ENCODE data around the gene SVIL. TPM values are rescaled to one million over a fixed set of nuclear protein-coding genes. Genes with fewer than 3 reads are reported as not detected.
"Not testable (repeated sequence)": the region's sequence is repeated elsewhere in the genome, so short reads cannot be mapped to it uniquely, and the experiment has no call there.

The SVIL gene
- total RNA-seq, 4 donors from 2014 or later: 785 to 1,099 (median 921) TPM

- Histone ChIP-seq H3K27me3 (no peaks in the 10 kb centered on the region), H3K27ac (replicated peaks in 1 of 4) (peak overlapping the region in 3 of 4 donors; percentile 38 to 49 (median 42)), H3K4me3 (no peak overlapping the region), H3K9me3 (no peaks in the 10 kb centered on the region), H3K36me3 (peaks cover 0 to 38% (median 20%) of the 10 kb centered on the region in 4 donors), H3K4me1 (peaks cover 53 to 100% (median 97%) of the 10 kb centered on the region in 4 donors)
- WGBS: 79% methylated on average over 6 of the region's 6 CpGs
- no peak for DNase-seq (ENCODE audit: extremely low spot score)
- peak; percentile 9 to 29 for TF ChIP-seq POLR2AphosphoS5 (IDR thresholded peaks at IDR 0.05)
- no peak for TF ChIP-seq POLR2A (IDR thresholded peaks at IDR 0.05; ENCODE audit: low read depth)
- intact Hi-C loops (cut with DNase I): no loop called here
Measured at GRCh38 chr10:29539412-29539811, 95.4 kb downstream of the SVIL start.

GRCh38 chr10:29537799-29538198 is 97.0 kb downstream of the SVIL start:
- H3K36me3 ChIP-seq: peaks cover 0 to 49% (median 25%) of the 10 kb centered on the region in 4 donors
- intact Hi-C loops (cut with DNase I): no loop called here
- H3K27ac ChIP-seq (replicated peaks in 1 of 4): peak overlapping the region in 3 of 4 donors; percentile 71 to 78 (median 77)
- H3K9me3 ChIP-seq: no peaks in the 10 kb centered on the region
- no peak for DNase-seq (ENCODE audit: extremely low spot score)
- WGBS: 51% methylated on average over 7 of the region's 7 CpGs
- H3K4me1 ChIP-seq: peaks cover 46 to 100% (median 95%) of the 10 kb centered on the region in 4 donors
- peak in 1 of 2 donors; percentile 3 for TF ChIP-seq POLR2AphosphoS5 (IDR thresholded peaks at IDR 0.05)
- TF ChIP-seq POLR2A (IDR thresholded peaks at IDR 0.05; ENCODE audit: low read depth): no peak
- TF ChIP-seq CTCF (IDR thresholded peaks at IDR 0.05): no peak
- H3K4me3 ChIP-seq: no peak overlapping the region
- no peaks in the 10 kb centered on the region for H3K27me3 ChIP-seq

- intact Hi-C loops (cut with DNase I); DNase-seq (ENCODE audit: extremely low spot score); H3K4me3 ChIP-seq; H3K27me3 ChIP-seq; H3K9me3 ChIP-seq: not testable (repeated sequence)
- peak overlapping the region; percentile 71 to 78 (median 77) for H3K27ac ChIP-seq (replicated peaks in 1 of 4)
- 50% methylated on average over 8 of the region's 8 CpGs for WGBS
- H3K4me1 ChIP-seq: peaks cover 40 to 96% (median 91%) of the 10 kb centered on the region in 4 donors
- H3K36me3 ChIP-seq: peaks cover 6 to 56% (median 36%) of the 10 kb centered on the region in 4 donors
Measured at GRCh38 chr10:29536691-29537090, 98.1 kb downstream of the SVIL start.

GRCh38 chr10:29535778-29536453 is 98.9 kb downstream of the SVIL start:
- TF ChIP-seq CTCF (IDR thresholded peaks at IDR 0.05) (no peak), EP300 (IDR thresholded peaks at IDR 0.05) (no peak), POLR2AphosphoS5 (IDR thresholded peaks at IDR 0.05) (no peak), POLR2A (IDR thresholded peaks at IDR 0.05; ENCODE audit: low read depth) (no peak)
- DNase-seq (ENCODE audit: extremely low spot score): no peak
- 75% methylated on average over 7 of the region's 7 CpGs for WGBS
- H3K27me3 ChIP-seq: no peaks in the 10 kb centered on the region
- peaks cover 6 to 60% (median 40%) of the 10 kb centered on the region in 4 donors for H3K36me3 ChIP-seq
- H3K9me3 ChIP-seq: no peaks in the 10 kb centered on the region
- intact Hi-C loops (cut with DNase I): no loop called here
- peak overlapping the region; percentile 71 to 78 (median 77) for H3K27ac ChIP-seq (replicated peaks in 1 of 4)
- peaks cover 40 to 89% (median 88%) of the 10 kb centered on the region in 4 donors for H3K4me1 ChIP-seq
- peak overlapping the region in 3 of 4 donors; percentile 5 to 22 (median 22) for H3K4me3 ChIP-seq

- 35% methylated on average over 11 of the region's 11 CpGs for WGBS
- intact Hi-C loops (cut with DNase I): no loop called here
- H3K9me3 ChIP-seq: no peaks in the 10 kb centered on the region
- TF ChIP-seq CTCF (IDR thresholded peaks at IDR 0.05) (peak; percentile 36 to 63 (median 49)), POLR2A (IDR thresholded peaks at IDR 0.05; ENCODE audit: low read depth) (no peak), POLR2AphosphoS5 (IDR thresholded peaks at IDR 0.05) (peak in 1 of 2 donors; percentile 29), EP300 (IDR thresholded peaks at IDR 0.05) (no peak)
- H3K36me3 ChIP-seq: peaks cover 10 to 61% (median 42%) of the 10 kb centered on the region in 4 donors
- peak overlapping the region; percentile 71 to 78 (median 77) for H3K27ac ChIP-seq (replicated peaks in 1 of 4)
- H3K4me3 ChIP-seq: peak overlapping the region in 3 of 4 donors; percentile 5 to 22 (median 22)
- peaks cover 40 to 83% (median 82%) of the 10 kb centered on the region in 4 donors for H3K4me1 ChIP-seq
- no peaks in the 10 kb centered on the region for H3K27me3 ChIP-seq
- DNase-seq (ENCODE audit: extremely low spot score): no peak
Measured at GRCh38 chr10:29535012-29535777, 99.6 kb downstream of the SVIL start.

Data from esophagus muscularis mucosa (tissue), 4 donors.